ENCODE measurements around the gene UBAC1. TPM values are rescaled to one million over a fixed set of nuclear protein-coding genes. Genes with fewer than 3 reads are reported as not detected.
A peak's percentile ranks its signal among the peaks of the same experiment; 100 is the strongest.

The UBAC1 gene
- total RNA-seq, 1 donor from 2014 or later: 33.8 TPM

DNA sequence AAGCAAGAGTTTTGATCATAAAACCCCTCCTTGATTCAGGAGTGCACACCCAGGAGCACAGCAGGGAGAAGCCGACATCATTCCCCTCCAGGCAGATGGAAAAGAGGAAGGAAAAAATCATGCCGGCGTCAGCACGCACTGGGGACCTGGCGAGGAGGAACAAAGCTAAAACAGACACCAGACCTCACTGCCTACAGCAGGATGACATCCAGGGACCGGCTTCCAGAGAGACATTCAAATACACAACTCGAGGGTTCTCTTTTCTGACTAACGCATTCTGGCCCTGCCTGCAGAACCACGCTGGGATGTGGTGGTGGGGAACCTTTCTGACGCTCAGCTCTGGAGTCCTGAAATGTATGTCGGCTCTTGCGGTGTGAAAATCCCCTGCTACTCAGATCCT, 2.7 kb downstream of the UBAC1 start:
- peaks cover 7% of the 10 kb centered on the region for H3K36me3 Mint-ChIP-seq
- H3K27me3 Mint-ChIP-seq (ENCODE audit: low read depth): no peaks in the 10 kb centered on the region
- H3K9me3 Mint-ChIP-seq: no peaks in the 10 kb centered on the region
- H3K4me3 Mint-ChIP-seq: no peak overlapping the region
- TF ChIP-seq, protein P1, sequence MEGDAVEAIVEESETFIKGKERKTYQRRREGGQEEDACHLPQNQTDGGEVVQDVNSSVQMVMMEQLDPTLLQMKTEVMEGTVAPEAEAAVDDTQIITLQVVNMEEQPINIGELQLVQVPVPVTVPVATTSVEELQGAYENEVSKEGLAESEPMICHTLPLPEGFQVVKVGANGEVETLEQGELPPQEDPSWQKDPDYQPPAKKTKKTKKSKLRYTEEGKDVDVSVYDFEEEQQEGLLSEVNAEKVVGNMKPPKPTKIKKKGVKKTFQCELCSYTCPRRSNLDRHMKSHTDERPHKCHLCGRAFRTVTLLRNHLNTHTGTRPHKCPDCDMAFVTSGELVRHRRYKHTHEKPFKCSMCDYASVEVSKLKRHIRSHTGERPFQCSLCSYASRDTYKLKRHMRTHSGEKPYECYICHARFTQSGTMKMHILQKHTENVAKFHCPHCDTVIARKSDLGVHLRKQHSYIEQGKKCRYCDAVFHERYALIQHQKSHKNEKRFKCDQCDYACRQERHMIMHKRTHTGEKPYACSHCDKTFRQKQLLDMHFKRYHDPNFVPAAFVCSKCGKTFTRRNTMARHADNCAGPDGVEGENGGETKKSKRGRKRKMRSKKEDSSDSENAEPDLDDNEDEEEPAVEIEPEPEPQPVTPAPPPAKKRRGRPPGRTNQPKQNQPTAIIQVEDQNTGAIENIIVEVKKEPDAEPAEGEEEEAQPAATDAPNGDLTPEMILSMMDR (IDR thresholded peaks at IDR 0.05; ENCODE audit: unreplicated experiment): no peak
- H3K4me1 Mint-ChIP-seq: peaks cover 26% of the 10 kb centered on the region
- DNase-seq (ENCODE audit: low spot score in 2 of 2, unreplicated experiment in 2 of 2): no peak
- no peak overlapping the region for H3K27ac Mint-ChIP-seq

DNA sequence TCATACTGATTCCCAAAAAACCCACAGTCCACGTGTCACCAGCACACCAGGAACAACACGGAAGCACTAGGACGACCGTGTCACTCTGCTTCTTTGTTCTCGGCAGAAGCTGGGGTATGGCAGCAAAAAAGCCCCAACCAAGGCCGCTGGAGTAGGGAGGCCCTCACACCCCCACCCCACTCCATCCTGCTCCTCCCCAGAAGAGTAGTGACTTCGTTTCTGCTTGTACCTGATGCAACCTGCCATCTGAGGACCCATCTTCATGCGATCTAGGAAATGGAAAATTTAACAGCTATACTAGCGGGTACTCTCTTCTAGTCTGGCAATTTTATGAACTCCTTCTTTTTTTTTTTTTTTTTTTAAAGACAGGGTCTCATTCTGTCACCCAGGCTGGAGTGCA, 3.7 kb downstream of the UBAC1 start:
- peaks cover 21% of the 10 kb centered on the region for H3K4me1 Mint-ChIP-seq
- DNase-seq (ENCODE audit: low spot score in 2 of 2, unreplicated experiment in 2 of 2): no peak
- H3K9me3 Mint-ChIP-seq: no peaks in the 10 kb centered on the region
- peaks cover 11% of the 10 kb centered on the region for H3K36me3 Mint-ChIP-seq
- no peak overlapping the region for H3K27ac Mint-ChIP-seq
- H3K27me3 Mint-ChIP-seq (ENCODE audit: low read depth): no peaks in the 10 kb centered on the region
- TF ChIP-seq, protein P1 (IDR thresholded peaks at IDR 0.05; ENCODE audit: unreplicated experiment): no peak
- no peak overlapping the region for H3K4me3 Mint-ChIP-seq

DNA sequence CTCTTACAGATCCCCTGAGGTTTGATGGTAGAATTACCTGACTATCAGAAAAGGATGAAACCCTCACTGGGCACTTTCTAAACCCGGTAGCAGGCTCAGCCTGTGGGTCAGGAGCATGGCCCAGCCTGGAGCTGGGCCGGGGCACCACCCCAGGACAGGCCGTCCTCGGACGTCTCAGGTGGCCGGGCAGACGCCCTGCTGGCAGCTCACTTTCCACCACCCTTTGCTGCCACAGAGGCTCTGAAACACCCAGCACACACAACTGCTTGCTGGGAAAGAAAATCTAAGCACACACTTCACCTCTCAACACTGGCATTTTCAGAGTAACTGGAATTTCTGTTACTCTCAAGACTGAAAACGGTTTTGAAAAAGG, 4.4 kb downstream of the UBAC1 start:
- Mint-ChIP-seq H3K4me3 (no peak overlapping the region), H3K36me3 (peaks cover 15% of the 10 kb centered on the region), H3K9me3 (no peaks in the 10 kb centered on the region), H3K4me1 (peaks cover 20% of the 10 kb centered on the region), H3K27me3 (ENCODE audit: low read depth) (no peaks in the 10 kb centered on the region), H3K27ac (no peak overlapping the region)
- TF ChIP-seq, protein P1 (IDR thresholded peaks at IDR 0.05; ENCODE audit: unreplicated experiment): no peak
- DNase-seq (ENCODE audit: low spot score in 2 of 2, unreplicated experiment in 2 of 2): no peak

DNA sequence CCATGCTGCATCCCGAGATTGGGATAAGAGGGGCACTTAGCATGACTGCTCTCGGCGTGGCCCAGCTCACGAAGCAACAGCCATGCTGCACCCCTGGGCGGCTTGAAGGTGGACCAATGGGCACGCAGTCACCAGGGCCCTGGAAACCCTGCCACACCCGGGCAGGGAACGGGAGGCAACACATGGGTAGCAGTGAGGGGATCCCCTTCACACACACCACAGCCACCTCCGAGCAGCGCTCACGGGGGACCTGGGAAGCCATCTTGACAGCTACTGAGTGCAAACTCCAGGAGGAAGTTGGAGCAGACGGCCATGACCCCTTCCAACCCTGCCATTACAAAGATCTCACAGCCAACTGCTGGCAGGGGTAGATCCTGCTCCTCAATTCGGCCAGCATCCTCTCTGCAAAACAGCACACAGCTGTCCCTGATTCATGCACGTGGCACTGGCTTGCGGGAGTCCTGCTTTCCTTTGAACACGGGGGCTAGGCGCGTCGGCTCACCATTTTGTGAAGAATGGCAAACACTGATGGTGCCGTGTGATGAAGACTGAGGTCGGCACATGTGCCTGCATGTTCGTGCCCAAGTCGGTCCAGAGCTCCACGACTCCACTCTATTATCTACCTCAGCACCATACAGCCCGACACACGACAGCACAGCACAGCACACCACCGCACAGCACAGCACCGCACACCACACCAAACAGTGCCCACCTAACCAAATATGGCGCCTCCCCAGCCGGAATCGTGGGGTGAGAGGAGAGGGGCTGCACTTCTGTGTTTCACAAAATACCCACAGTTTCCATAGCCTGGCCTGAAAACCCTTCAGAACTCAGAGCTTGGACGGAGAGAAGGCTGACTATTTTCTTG, 5.0 kb downstream of the UBAC1 start:
- Mint-ChIP-seq H3K27ac (no peak overlapping the region), H3K4me3 (no peak overlapping the region), H3K27me3 (ENCODE audit: low read depth) (no peaks in the 10 kb centered on the region), H3K9me3 (no peaks in the 10 kb centered on the region), H3K36me3 (peaks cover 15% of the 10 kb centered on the region), H3K4me1 (peaks cover 16% of the 10 kb centered on the region)
- TF ChIP-seq, protein P1 (IDR thresholded peaks at IDR 0.05; ENCODE audit: unreplicated experiment): no peak
- no peak for DNase-seq (ENCODE audit: low spot score in 2 of 2, unreplicated experiment in 2 of 2)

DNA sequence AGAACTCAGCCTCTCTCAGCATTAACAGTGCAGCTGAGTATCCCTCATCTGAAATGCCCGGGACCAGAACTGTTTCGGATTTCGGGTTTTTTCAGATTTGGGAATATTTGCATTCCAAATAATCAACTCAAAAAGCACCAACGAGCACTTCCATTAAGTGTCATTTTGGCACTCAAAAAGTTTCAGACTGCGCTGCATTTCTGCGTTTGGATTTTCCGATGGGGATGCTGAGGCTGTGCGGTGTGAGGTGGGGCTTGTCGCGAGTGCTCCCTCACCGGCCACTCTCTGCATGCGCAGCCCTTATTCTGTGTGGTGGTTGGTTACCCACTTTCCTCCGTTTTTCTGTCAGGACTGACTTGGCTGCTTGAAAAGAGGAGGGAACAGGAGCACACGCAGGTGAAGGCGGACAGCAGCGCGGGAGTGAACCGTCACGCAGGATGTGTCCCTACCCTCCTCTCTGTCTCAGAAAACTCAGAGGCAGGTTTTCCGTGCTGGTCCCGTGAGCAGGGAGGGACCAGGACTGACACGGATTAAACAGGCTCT, 8.4 kb downstream of the UBAC1 start:
- Mint-ChIP-seq H3K36me3 (peaks cover 17% of the 10 kb centered on the region), H3K9me3 (no peaks in the 10 kb centered on the region), H3K27ac (peak overlapping the region; percentile 77)

More for the DNA sequence above, 8.4 kb downstream of the UBAC1 start:
- Mint-ChIP-seq H3K27me3 (ENCODE audit: low read depth) (no peaks in the 10 kb centered on the region), H3K4me1 (peaks cover 29% of the 10 kb centered on the region), H3K4me3 (no peak overlapping the region)
- TF ChIP-seq, protein P1 (IDR thresholded peaks at IDR 0.05; ENCODE audit: unreplicated experiment): no peak
- DNase-seq (ENCODE audit: low spot score in 2 of 2, unreplicated experiment in 2 of 2): no peak

Data from mesothelial cell of epicardium (in vitro differentiated cells).